Adipose tissue (tissue), 3 donors: ENCODE measurements around the gene SLC5A7. TPM values are rescaled to one million over a fixed set of nuclear protein-coding genes. Genes with fewer than 3 reads are reported as not detected.

Experiments used
- H3K27ac ChIP-seq: one replicate; pipeline ENCODE4 v1.5.1; 2013; ENCODE audit warnings: low read depth, low read length
- WGBS, 3 donors: extraction: QIAGEN DNeasy Blood & Tissue Kit; methylation state at CpG; one replicate each; pipeline ENCODE4 v1.1.7; 2013; 5-methylcytosine and 5-hydroxymethylcytosine counted together
- polyA plus RNA-seq, 3 donors: library from polyadenylated mRNA; stranded (reverse); fragments of 200-250 nt; gene quantifications; one replicate each; pipeline ENCODE4 v1.2.3, GENCODE V29; 2013
- donor health status: healthy with polysubstance abuse.
- donor health status: Bipolar disorder and iron deficiency.
- donor health status: healthy.

SLC5A7 gene
- polyA plus RNA-seq, 3 donors: 0.01 to 0.11 (median 0.03) TPM

DNA sequence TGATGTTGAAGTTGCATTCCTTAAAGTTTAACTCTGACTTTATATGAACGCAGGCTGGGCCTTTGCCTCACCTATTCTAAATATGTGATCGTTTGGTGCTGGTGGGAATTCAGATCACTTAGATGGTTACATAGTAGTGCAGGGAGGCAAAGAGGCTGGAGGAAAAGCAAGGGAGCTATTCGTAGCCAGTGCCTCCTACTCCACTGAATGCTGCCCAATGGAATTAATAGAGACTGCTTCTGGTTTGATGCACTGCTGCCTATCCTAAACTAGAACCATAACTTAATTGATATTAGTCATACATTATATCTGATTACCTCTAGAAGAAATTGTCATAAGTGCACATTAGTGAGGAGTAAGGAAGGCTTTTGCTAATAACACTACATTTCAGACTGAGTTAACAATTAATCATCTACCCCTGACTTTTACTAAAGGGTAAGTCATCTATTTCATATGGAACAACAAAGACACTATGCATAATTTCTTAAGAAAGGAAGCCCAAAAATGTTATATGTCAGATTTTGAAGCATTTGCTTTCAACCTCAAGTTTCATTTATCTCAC is 72.3 kb downstream of the SLC5A7 start:
- H3K27ac ChIP-seq: no peak overlapping the region
- 67 to 68% (median 68%) methylated on average over 3 of the region's 3 CpGs for WGBS, 3 donors

- 60 to 81% (median 80%) methylated on average over 4 of the region's 4 CpGs for WGBS, 3 donors
- H3K27ac ChIP-seq: no peak overlapping the region
Measured at GRCh38 chr2:108061439-108062042, 75.2 kb downstream of the SLC5A7 start.

Other genes with a start within 250 kb of the SLC5A7 start
- gene RGPD4, start 159.6 kb upstream of the SLC5A7 start, polyA plus RNA-seq: not detected